B cell (primary cell): ENCODE results near the gene INHBE. TPM values are rescaled to one million over a fixed set of nuclear protein-coding genes. Genes with fewer than 3 reads are reported as not detected.

Source experiments
- ATAC-seq: fragments of 200-7000 bp; cut with Tn5 transposase; one replicate; pipeline ENCODE4 v1.10.0; 2021; ENCODE audit warnings: low read depth, mild to moderate bottlenecking, moderate number of reproducible peaks, moderate library complexity
- CTCF ChIA-PET: fragments of 350-600 bp; sonication (Branson Sonifier 250); formaldehyde crosslinking; loops from one replicate; lab custom pipeline; 2021; ENCODE audit warnings: antibody characterized with exemption, inconsistent platforms; lab: Charles Lee
- POLR2A ChIA-PET: fragments of 350-600 bp; sonication (Branson Sonifier 250); formaldehyde crosslinking; loops from one replicate; lab custom pipeline; 2021; ENCODE audit warnings: antibody characterized with exemption; lab: Charles Lee
- DNase-seq: peaks from one replicate; pipeline ENCODE4 v3.0.0; 2013
- H2AFZ ChIP-seq: 2 replicates; pipeline ENCODE4 v1.6.1; 2012; ENCODE audit warnings: mild to moderate bottlenecking, low read depth, low read length; ENCODE audit not compliant: insufficient read depth, poor library complexity, severe bottlenecking
- H3K27ac ChIP-seq, 2 donors: 1 replicate in 1 of 2; 2 replicates in 1 of 2; pipeline ENCODE4 v1.5.1; 2012 to 2013; ENCODE audit warnings: low read length in 2 of 2, mild to moderate bottlenecking in 2 of 2, moderate library complexity in 1 of 2
- H3K27me3 ChIP-seq, 4 experiments: fragments of 200-600 bp in 1 of 4; sonication (generic) in 1 of 4; replicated peaks in 1 of 4; 1 replicate in 2 of 4; 2 replicates in 2 of 4; pipeline versions ENCODE4 v1.6.1 to v1.7.0; 2013 to 2016; ENCODE audit warnings: low read length in 3 of 4, mild to moderate bottlenecking in 2 of 4, mixed read lengths in 1 of 4, moderate library complexity in 1 of 4; ENCODE audit not compliant: insufficient read depth in 4 of 4, control insufficient read depth in 3 of 4; ENCODE audit errors: control extremely low read depth in 1 of 4
- H3K36me3 ChIP-seq, 2 experiments: replicated peaks in 1 of 2; 1 replicate in 1 of 2; 2 replicates in 1 of 2; pipeline versions ENCODE4 v1.6.1 to v1.7.1; 2013; ENCODE audit warnings: low read length in 1 of 2; ENCODE audit not compliant: insufficient read depth in 2 of 2, control insufficient read depth in 1 of 2; ENCODE audit errors: control extremely low read depth in 1 of 2, extremely low read depth in 1 of 2
- H3K4me1 ChIP-seq, 2 donors: fragments of 200-600 bp in 1 of 2; sonication (generic) in 1 of 2; 1 replicate in 1 of 2; 2 replicates in 1 of 2; pipeline versions ENCODE4 v1.5.1 to v1.6.1; 2013 to 2017; ENCODE audit warnings: low read length in 2 of 2; ENCODE audit not compliant: control insufficient read depth in 2 of 2, insufficient read depth in 2 of 2
- H3K4me2 ChIP-seq: replicated peaks from 2 replicates; pipeline ENCODE3; 2012; ENCODE audit warnings: mild to moderate bottlenecking, low read depth, low read length; ENCODE audit not compliant: poor library complexity, severe bottlenecking
- H3K4me3 ChIP-seq, 5 experiments: fragments of 200-600 bp in 1 of 5; sonication (generic) in 1 of 5; 1 replicate in 3 of 5; 2 replicates in 2 of 5; pipeline versions ENCODE4 v1.5.1 to v1.7.0; 2011 to 2016; ENCODE audit warnings: low read length in 4 of 5, mild to moderate bottlenecking in 4 of 5, low read depth in 2 of 5, control low read depth in 1 of 5, moderate library complexity in 1 of 5; ENCODE audit not compliant: insufficient read depth in 1 of 5; ENCODE audit errors: control extremely low read depth in 1 of 5, extremely low read depth in 1 of 5
- H3K79me2 ChIP-seq: fragments of 200-600 bp; sonication (generic); one replicate; pipeline ENCODE4 v1.6.0; 2016; ENCODE audit warnings: low read length; ENCODE audit not compliant: control insufficient read depth, insufficient read depth
- H3K9ac ChIP-seq: fragments of 200-600 bp; sonication (generic); 2 replicates; pipeline ENCODE4 v1.6.1; 2017; ENCODE audit warnings: mild to moderate bottlenecking, low read length, moderate library complexity
- H3K9me3 ChIP-seq, 3 donors: one replicate each; pipeline versions ENCODE4 v1.6.1 to v1.7.1; 2013; ENCODE audit warnings: low read length in 2 of 3; ENCODE audit not compliant: control insufficient read depth in 2 of 3, insufficient read depth in 1 of 3; ENCODE audit errors: control extremely low read depth in 1 of 3
- H4K20me1 ChIP-seq: 2 replicates; pipeline ENCODE4 v1.6.0; 2012; ENCODE audit warnings: mild to moderate bottlenecking, low read length; ENCODE audit not compliant: insufficient read depth, control insufficient read depth, poor library complexity, severe bottlenecking
- H3K27ac Mint-ChIP-seq: one replicate; pipeline ENCODE4 v1.8.0; 2021; ENCODE audit warnings: mixed read lengths
- H3K27me3 Mint-ChIP-seq: one replicate; pipeline ENCODE4 v1.8.0; 2021; ENCODE audit warnings: mixed read lengths
- H3K4me1 Mint-ChIP-seq: one replicate; pipeline ENCODE4 v1.8.0; 2021; ENCODE audit warnings: mixed read lengths
- H3K4me3 Mint-ChIP-seq: one replicate; pipeline ENCODE4 v1.8.0; 2021; ENCODE audit warnings: mixed read lengths
- H3K9me3 Mint-ChIP-seq: one replicate; pipeline ENCODE4 v1.8.0; 2022; ENCODE audit warnings: mixed read lengths; ENCODE audit not compliant: insufficient read depth
- EZH2 ChIP-seq: IDR thresholded peaks from 2 replicates; pipeline ENCODE4 v1.6.1; 2012; ENCODE audit warnings: borderline replicate concordance, low read depth, mild to moderate bottlenecking, moderate library complexity, low read length; ENCODE audit not compliant: insufficient read depth, poor library complexity, severe bottlenecking
- WGBS: methylation state at CpG from one replicate; pipeline ENCODE4 v1.1.5; 2013; ENCODE audit warnings: missing lambda C conversion rate; ENCODE audit not compliant: insufficient coverage; 5-methylcytosine and 5-hydroxymethylcytosine counted together
- intact Hi-C: fragments of 100-400 bp; cut with micrococcal nuclease; formaldehyde crosslinking; loops from one replicate; pipeline ENCODE4 v1.10.0; 2022
- polyA plus RNA-seq: library from polyadenylated mRNA; depleted of rRNA; stranded (reverse); fragments of >200 nt; gene quantifications from 2 replicates; pipeline ENCODE4 v1.2.3, GENCODE V29; 2012
- total RNA-seq, 2 donors: library from RNA; stranded (reverse); fragments of 120-200 nt in 1 of 2; gene quantifications; 1 replicate in 1 of 2; 2 replicates in 1 of 2; pipeline versions ENCODE4 v1.2.3 to v1.2.4, GENCODE V29; 2013 to 2022
- TF ChIP-seq, protein P1 (sequence below): fragments of 200-600 bp; IDR thresholded peaks from one replicate; pipeline ENCODE4 v1.8.0; 2022; ENCODE audit warnings: antibody characterized with exemption, mild to moderate bottlenecking

Gene INHBE
- total and polyA plus RNA-seq, 2 donors (not counting 1 experiment from before 2014, with no cell fraction given) = not detected

DNA sequence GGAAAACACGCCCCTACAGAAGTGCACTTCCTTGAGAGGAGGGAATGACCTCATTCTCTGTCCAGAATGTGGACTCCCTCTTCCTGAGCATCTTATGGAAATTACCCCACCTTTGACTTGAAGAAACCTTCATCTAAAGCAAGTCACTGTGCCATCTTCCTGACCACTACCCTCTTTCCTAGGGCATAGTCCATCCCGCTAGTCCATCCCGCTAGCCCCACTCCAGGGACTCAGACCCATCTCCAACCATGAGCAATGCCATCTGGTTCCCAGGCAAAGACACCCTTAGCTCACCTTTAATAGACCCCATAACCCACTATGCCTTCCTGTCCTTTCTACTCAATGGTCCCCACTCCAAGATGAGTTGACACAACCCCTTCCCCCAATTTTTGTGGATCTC, 5.0 kb upstream of the INHBE start:
- DNase-seq (no peak), ATAC-seq (no peak)
- no peak overlapping the region for H3K9ac ChIP-seq
- no peaks in the 10 kb centered on the region for H4K20me1 ChIP-seq
- Mint-ChIP-seq H3K4me1 (peaks cover 2% of the 10 kb centered on the region), H3K4me3 (no peak overlapping the region), H3K9me3 (no peaks in the 10 kb centered on the region), H3K27ac (no peak overlapping the region), H3K27me3 (peaks cover 4% of the 10 kb centered on the region)
- CTCF ChIA-PET = interaction anchor here (0.7 to 6.9 kb wide), 3 partner anchors 9 to 186 kb away, joined by 3 to 126 read pairs (median 10); partner anchors contain the start of gene GLI1
- POLR2A ChIA-PET = no interaction called here
- H3K4me3 ChIP-seq = no peak overlapping the region
- no peaks in the 10 kb centered on the region for H3K9me3 ChIP-seq
- WGBS = 92% methylated on average over 3 of the region's 3 CpGs
- no peak for TF ChIP-seq EZH2
- TF ChIP-seq, protein P1, sequence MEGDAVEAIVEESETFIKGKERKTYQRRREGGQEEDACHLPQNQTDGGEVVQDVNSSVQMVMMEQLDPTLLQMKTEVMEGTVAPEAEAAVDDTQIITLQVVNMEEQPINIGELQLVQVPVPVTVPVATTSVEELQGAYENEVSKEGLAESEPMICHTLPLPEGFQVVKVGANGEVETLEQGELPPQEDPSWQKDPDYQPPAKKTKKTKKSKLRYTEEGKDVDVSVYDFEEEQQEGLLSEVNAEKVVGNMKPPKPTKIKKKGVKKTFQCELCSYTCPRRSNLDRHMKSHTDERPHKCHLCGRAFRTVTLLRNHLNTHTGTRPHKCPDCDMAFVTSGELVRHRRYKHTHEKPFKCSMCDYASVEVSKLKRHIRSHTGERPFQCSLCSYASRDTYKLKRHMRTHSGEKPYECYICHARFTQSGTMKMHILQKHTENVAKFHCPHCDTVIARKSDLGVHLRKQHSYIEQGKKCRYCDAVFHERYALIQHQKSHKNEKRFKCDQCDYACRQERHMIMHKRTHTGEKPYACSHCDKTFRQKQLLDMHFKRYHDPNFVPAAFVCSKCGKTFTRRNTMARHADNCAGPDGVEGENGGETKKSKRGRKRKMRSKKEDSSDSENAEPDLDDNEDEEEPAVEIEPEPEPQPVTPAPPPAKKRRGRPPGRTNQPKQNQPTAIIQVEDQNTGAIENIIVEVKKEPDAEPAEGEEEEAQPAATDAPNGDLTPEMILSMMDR = no peak
- no peak overlapping the region for H3K27ac ChIP-seq
- no peaks in the 10 kb centered on the region for H3K4me1 ChIP-seq
- no peaks in the 10 kb centered on the region for H3K79me2 ChIP-seq
- no peak overlapping the region for H3K4me2 ChIP-seq
- no peak overlapping the region for H2AFZ ChIP-seq
- no peaks in the 10 kb centered on the region for H3K27me3 ChIP-seq
- no peaks in the 10 kb centered on the region for H3K36me3 ChIP-seq
- intact Hi-C loops = loop anchor here (10.0 kb wide), 1 partner anchor 305 kb away; the partner anchor contains the start of genes CDK4 and MARCHF9

GRCh38 chr12:57451233-57451778, 3.8 kb upstream of the INHBE start:
- Mint-ChIP-seq H3K4me1 (peaks cover 11% of the 10 kb centered on the region), H3K9me3 (no peaks in the 10 kb centered on the region), H3K27ac (no peak overlapping the region), H3K27me3 (peaks cover 4% of the 10 kb centered on the region), H3K4me3 (no peak overlapping the region)
- Histone ChIP-seq H3K36me3 (no peaks in the 10 kb centered on the region), H3K4me3 (no peak overlapping the region), H2AFZ (no peak overlapping the region), H3K79me2 (no peaks in the 10 kb centered on the region), H3K4me1 (peaks cover 7 to 9% of the 10 kb centered on the region in 2 donors), H4K20me1 (no peaks in the 10 kb centered on the region), H3K27me3 (no peaks in the 10 kb centered on the region), H3K4me2 (no peak overlapping the region), H3K9me3 (no peaks in the 10 kb centered on the region), H3K27ac (no peak overlapping the region), H3K9ac (no peak overlapping the region)
- TF ChIP-seq, protein P1 = no peak
- no peak for TF ChIP-seq EZH2
- CTCF ChIA-PET = interaction anchor here (0.6 to 6.9 kb wide), 9 partner anchors 8 to 1354 kb away, joined by 4 to 126 read pairs (median 10); partner anchors contain the start of gene GLI1
- WGBS = 100% methylated on average over 1 of the region's 6 CpGs
- POLR2A ChIA-PET = no interaction called here
- intact Hi-C loops = loop anchor here (10.0 kb wide), 1 partner anchor 303 kb away; the partner anchor contains the start of genes CDK4 and MARCHF9
- DNase-seq = no peak
- ATAC-seq = no peak
